Activated CD4-positive, alpha-beta T cell treated with anti-CD3 and anti-CD28 coated beads, Interleukin-2, amount 50 U/mL, for 1 hour (primary cell): ENCODE measurements around the gene MUC5B.

ENCODE experiments used
- DNase-seq: peaks from one replicate; pipeline ENCODE4 v3.0.0-alpha.2; 2020

MUC5B gene

GRCh38 chr11:1303126-1303821 lies 80.4 kb downstream of the MUC5B start:
- DNase-seq, result no peak

GRCh38 chr11:1303973-1304372 lies 81.1 kb downstream of the MUC5B start:
- DNase-seq, result no peak

GRCh38 chr11:1304380-1304779 lies 81.5 kb downstream of the MUC5B start:
- no peak for DNase-seq

- DNase-seq, result no peak
These were observed 82.2 kb downstream of the MUC5B start for GRCh38 chr11:1305063-1305495.

- DNase-seq, result no peak
These were observed 82.7 kb downstream of the MUC5B start for GRCh38 chr11:1305501-1306056.

- DNase-seq, result no peak
These were observed 83.6 kb downstream of the MUC5B start for GRCh38 chr11:1306186-1307162.

- DNase-seq, result no peak
These were observed 84.5 kb downstream of the MUC5B start for GRCh38 chr11:1307163-1307870.

GRCh38 chr11:1307998-1308742 lies 85.3 kb downstream of the MUC5B start:
- no peak for DNase-seq

GRCh38 chr11:1308743-1309497 lies 86.1 kb downstream of the MUC5B start:
- DNase-seq, result no peak

- peak; percentile 98 for DNase-seq
These were observed 86.8 kb downstream of the MUC5B start, which contains the start of gene TOLLIP for GRCh38 chr11:1309498-1310317. TSS of gene TOLLIP (minus strand) at chr11:1309632. CDS start at chr11:1309498, 134 bp downstream.

GRCh38 chr11:1310318-1310687 lies 87.4 kb downstream of the MUC5B start:
- no peak for DNase-seq

GRCh38 chr11:1310772-1311468 lies 88.1 kb downstream of the MUC5B start:
- DNase-seq, result peak; percentile 55
